ENCODE measurements around the gene MAP3K4.
A peak's percentile ranks its signal among the peaks of the same experiment; 100 is the strongest.

The MAP3K4 gene

GRCh38 chr6:160991406-160992060 is at the start of gene MAP3K4:
TSS of gene MAP3K4 (plus strand) at chr6:160991769. CDS start at chr6:160991932, 163 bp downstream.
- Histone ChIP-seq H3K36me3 (no peaks in the 10 kb centered on the region), H3K27ac (peak within 1 kb of the TSS; percentile 55), H3K4me3 (ENCODE audit: low read depth in 1 of 2, low read length in 1 of 2) (peak within 1 kb of the TSS; percentile 65 to 84), H3K9me3 (no peaks in the 10 kb centered on the region), H3K4me1 (ENCODE audit: control insufficient read depth in 1 of 2, insufficient read depth in 1 of 2, low read depth in 1 of 2, low read length in 1 of 2) (peaks cover 20 to 22% of the 10 kb centered on the region in 2 experiments), H3K27me3 (peaks cover 37% of the 10 kb centered on the region)
- no peak for TF ChIP-seq CTCF (IDR thresholded peaks at IDR 0.05)

- Histone ChIP-seq H3K27ac (no peak overlapping the region), H3K4me1 (ENCODE audit: control insufficient read depth in 1 of 2, insufficient read depth in 1 of 2, low read depth in 1 of 2, low read length in 1 of 2) (no peaks in the 10 kb centered on the region), H3K36me3 (no peaks in the 10 kb centered on the region), H3K4me3 (ENCODE audit: low read depth in 1 of 2, low read length in 1 of 2) (no peak overlapping the region), H3K9me3 (no peaks in the 10 kb centered on the region), H3K27me3 (peaks cover 12% of the 10 kb centered on the region)
- no peak for TF ChIP-seq CTCF (IDR thresholded peaks at IDR 0.05)
Measured at GRCh38 chr6:160943997-160944396, 47.6 kb upstream of the MAP3K4 start.

- TF ChIP-seq CTCF (IDR thresholded peaks at IDR 0.05) = no peak
- Histone ChIP-seq H3K4me1 (ENCODE audit: control insufficient read depth in 1 of 2, insufficient read depth in 1 of 2, low read depth in 1 of 2, low read length in 1 of 2) (no peaks in the 10 kb centered on the region), H3K9me3 (no peaks in the 10 kb centered on the region), H3K27me3 (peaks cover 14% of the 10 kb centered on the region), H3K4me3 (ENCODE audit: low read depth in 1 of 2, low read length in 1 of 2) (no peak overlapping the region), H3K36me3 (no peaks in the 10 kb centered on the region), H3K27ac (no peak overlapping the region)
Measured at GRCh38 chr6:160945516-160946177, 45.9 kb upstream of the MAP3K4 start.

GRCh38 chr6:160949531-160949930 is 42.0 kb upstream of the MAP3K4 start:
- peaks cover 21% of the 10 kb centered on the region for H3K27me3 ChIP-seq
- H3K4me3 ChIP-seq (ENCODE audit: low read depth in 1 of 2, low read length in 1 of 2) = no peak overlapping the region
- H3K27ac ChIP-seq = no peak overlapping the region
- no peaks in the 10 kb centered on the region for H3K36me3 ChIP-seq
- H3K4me1 ChIP-seq (ENCODE audit: control insufficient read depth in 1 of 2, insufficient read depth in 1 of 2, low read depth in 1 of 2, low read length in 1 of 2) = no peaks in the 10 kb centered on the region
- no peak for TF ChIP-seq CTCF (IDR thresholded peaks at IDR 0.05)
- H3K9me3 ChIP-seq = no peaks in the 10 kb centered on the region

- Histone ChIP-seq H3K27me3 (peaks cover 21% of the 10 kb centered on the region), H3K36me3 (no peaks in the 10 kb centered on the region), H3K27ac (no peak overlapping the region), H3K4me1 (ENCODE audit: control insufficient read depth in 1 of 2, insufficient read depth in 1 of 2, low read depth in 1 of 2, low read length in 1 of 2) (no peaks in the 10 kb centered on the region), H3K9me3 (no peaks in the 10 kb centered on the region), H3K4me3 (ENCODE audit: low read depth in 1 of 2, low read length in 1 of 2) (no peak overlapping the region)
- TF ChIP-seq CTCF (IDR thresholded peaks at IDR 0.05) = no peak
Measured at GRCh38 chr6:160950507-160950906, 41.1 kb upstream of the MAP3K4 start.

Measured in neutrophil (primary cell).